ENCODE data around the gene PXDN. TPM values are rescaled to one million over a fixed set of nuclear protein-coding genes. Genes with fewer than 3 reads are reported as not detected.
"Not testable (repeated sequence)": the region's sequence is repeated elsewhere in the genome, so short reads cannot be mapped to it uniquely, and the experiment has no call there.

PXDN gene
- total and polyA plus RNA-seq, 3 experiments from 2014 or later = 0.39 to 3.3 (median 1.00) TPM

GRCh38 chr2:1728821-1729220 lies 15.5 kb downstream of the PXDN start:
- no peaks in the 10 kb centered on the region for H3K36me3 Mint-ChIP-seq
- H3K36me3 ChIP-seq (ENCODE audit: insufficient read depth, low read length) = no peaks in the 10 kb centered on the region
- DNase-seq = no peak
- H3K9me3 ChIP-seq (ENCODE audit: low read length) = no peaks in the 10 kb centered on the region
- no peaks in the 10 kb centered on the region for H3K4me1 ChIP-seq (ENCODE audit: insufficient read depth, low read length)
- no peak overlapping the region for H3K27ac ChIP-seq (ENCODE audit: low read depth, low read length)
- H3K4me3 ChIP-seq (ENCODE audit: low read length) = no peak overlapping the region
- peak overlapping the region in 1 of 7 donors; percentile 6 for H3K4me3 Mint-ChIP-seq
- peaks cover 0 to 5% (median 3%) of the 10 kb centered on the region in 5 donors for H3K9me3 Mint-ChIP-seq
- H3K27me3 Mint-ChIP-seq = no peaks in the 10 kb centered on the region
- CTCF ChIA-PET = no interaction called here
- no peaks in the 10 kb centered on the region for H3K27me3 ChIP-seq (ENCODE audit: insufficient read depth, low read length, poor library complexity, severe bottlenecking)
- H3K4me1 Mint-ChIP-seq = peaks cover 0 to 1% (median 0%) of the 10 kb centered on the region in 3 donors
- POLR2A ChIA-PET = no interaction called here
- H3K27ac Mint-ChIP-seq = no peak overlapping the region

- H3K4me1 ChIP-seq (ENCODE audit: insufficient read depth, low read length) = no peaks in the 10 kb centered on the region
- no peak for DNase-seq
- CTCF ChIA-PET = interaction anchor here (0.8 kb wide), 1 partner anchor 23 kb away, joined by 3 read pairs; no protein-coding TSS in a partner anchor
- no peak overlapping the region for H3K4me3 ChIP-seq (ENCODE audit: low read length)
- no peak overlapping the region for H3K4me3 Mint-ChIP-seq
- H3K27ac ChIP-seq (ENCODE audit: low read depth, low read length) = no peak overlapping the region
- no peaks in the 10 kb centered on the region for H3K36me3 Mint-ChIP-seq
- H3K4me1 Mint-ChIP-seq = peaks cover 0 to 1% (median 0%) of the 10 kb centered on the region in 3 donors
- peaks cover 0 to 5% (median 3%) of the 10 kb centered on the region in 5 donors for H3K9me3 Mint-ChIP-seq
- H3K27me3 Mint-ChIP-seq = no peaks in the 10 kb centered on the region
- POLR2A ChIA-PET = no interaction called here
- no peak overlapping the region for H3K27ac Mint-ChIP-seq
- H3K27me3 ChIP-seq (ENCODE audit: insufficient read depth, low read length, poor library complexity, severe bottlenecking) = no peaks in the 10 kb centered on the region
- H3K9me3 ChIP-seq (ENCODE audit: low read length) = no peaks in the 10 kb centered on the region
- no peaks in the 10 kb centered on the region for H3K36me3 ChIP-seq (ENCODE audit: insufficient read depth, low read length)
These were observed 16.4 kb downstream of the PXDN start for GRCh38 chr2:1727796-1728474.

- H3K36me3 ChIP-seq (ENCODE audit: insufficient read depth, low read length) = no peaks in the 10 kb centered on the region
- Mint-ChIP-seq H3K27me3 (no peaks in the 10 kb centered on the region), H3K4me3 (no peak overlapping the region), H3K27ac (no peak overlapping the region), H3K9me3 (peaks cover 0 to 5% (median 0%) of the 10 kb centered on the region in 5 donors), H3K4me1 (peaks cover 0 to 1% (median 0%) of the 10 kb centered on the region in 3 donors), H3K36me3 (no peaks in the 10 kb centered on the region)
- ChIA-PET POLR2A (no interaction called here), CTCF (no interaction called here)
- no peak overlapping the region for H3K27ac ChIP-seq (ENCODE audit: low read depth, low read length)
- no peaks in the 10 kb centered on the region for H3K27me3 ChIP-seq (ENCODE audit: insufficient read depth, low read length, poor library complexity, severe bottlenecking)
- H3K4me3 ChIP-seq (ENCODE audit: low read length) = no peak overlapping the region
- no peaks in the 10 kb centered on the region for H3K9me3 ChIP-seq (ENCODE audit: low read length)
- no peaks in the 10 kb centered on the region for H3K4me1 ChIP-seq (ENCODE audit: insufficient read depth, low read length)
- DNase-seq = no peak
These were observed 17.1 kb downstream of the PXDN start for GRCh38 chr2:1727101-1727771.

- no peaks in the 10 kb centered on the region for H3K4me1 ChIP-seq (ENCODE audit: insufficient read depth, low read length)
- H3K27me3 Mint-ChIP-seq = no peaks in the 10 kb centered on the region
- POLR2A ChIA-PET = no interaction called here
- H3K27ac ChIP-seq (ENCODE audit: low read depth, low read length) = no peak overlapping the region
- no peaks in the 10 kb centered on the region for H3K27me3 ChIP-seq (ENCODE audit: insufficient read depth, low read length, poor library complexity, severe bottlenecking)
- no peaks in the 10 kb centered on the region for H3K36me3 ChIP-seq (ENCODE audit: insufficient read depth, low read length)
- DNase-seq = no peak
- H3K36me3 Mint-ChIP-seq = no peaks in the 10 kb centered on the region
- no peak overlapping the region for H3K4me3 ChIP-seq (ENCODE audit: low read length)
- peaks cover 0 to 1% (median 0%) of the 10 kb centered on the region in 3 donors for H3K4me1 Mint-ChIP-seq
- H3K9me3 Mint-ChIP-seq = peaks cover 0 to 5% (median 0%) of the 10 kb centered on the region in 5 donors
- no peaks in the 10 kb centered on the region for H3K9me3 ChIP-seq (ENCODE audit: low read length)
- no peak overlapping the region for H3K4me3 Mint-ChIP-seq
- H3K27ac Mint-ChIP-seq = no peak overlapping the region
- CTCF ChIA-PET = no interaction called here
These were observed 17.8 kb downstream of the PXDN start for GRCh38 chr2:1726558-1726957.

GRCh38 chr2:1724351-1724750 lies 20.0 kb downstream of the PXDN start:
- DNase-seq; H3K9me3 ChIP-seq (ENCODE audit: low read length); H3K36me3 Mint-ChIP-seq; H3K4me1 ChIP-seq (ENCODE audit: insufficient read depth, low read length); H3K4me3 Mint-ChIP-seq; H3K4me3 ChIP-seq (ENCODE audit: low read length); POLR2A ChIA-PET; H3K27ac Mint-ChIP-seq; H3K4me1 Mint-ChIP-seq; H3K27me3 ChIP-seq (ENCODE audit: insufficient read depth, low read length, poor library complexity, severe bottlenecking); H3K36me3 ChIP-seq (ENCODE audit: insufficient read depth, low read length); H3K27ac ChIP-seq (ENCODE audit: low read depth, low read length); H3K9me3 Mint-ChIP-seq; H3K27me3 Mint-ChIP-seq; CTCF ChIA-PET: not testable (repeated sequence)

GRCh38 chr2:1723397-1724042 lies 20.8 kb downstream of the PXDN start:
- CTCF ChIA-PET = no interaction called here
- H3K4me1 ChIP-seq (ENCODE audit: insufficient read depth, low read length) = no peaks in the 10 kb centered on the region
- no peaks in the 10 kb centered on the region for H3K36me3 ChIP-seq (ENCODE audit: insufficient read depth, low read length)
- no peak for DNase-seq
- POLR2A ChIA-PET = no interaction called here
- H3K4me3 Mint-ChIP-seq = no peak overlapping the region
- H3K4me3 ChIP-seq (ENCODE audit: low read length) = no peak overlapping the region
- H3K27ac ChIP-seq (ENCODE audit: low read depth, low read length) = no peak overlapping the region
- no peak overlapping the region for H3K27ac Mint-ChIP-seq
- no peaks in the 10 kb centered on the region for H3K36me3 Mint-ChIP-seq
- no peaks in the 10 kb centered on the region for H3K9me3 ChIP-seq (ENCODE audit: low read length)
- peaks cover 0 to 5% (median 0%) of the 10 kb centered on the region in 5 donors for H3K9me3 Mint-ChIP-seq
- no peaks in the 10 kb centered on the region for H3K27me3 ChIP-seq (ENCODE audit: insufficient read depth, low read length, poor library complexity, severe bottlenecking)
- no peaks in the 10 kb centered on the region for H3K27me3 Mint-ChIP-seq
- H3K4me1 Mint-ChIP-seq = no peaks in the 10 kb centered on the region

- POLR2A ChIA-PET = no interaction called here
- no peaks in the 10 kb centered on the region for H3K36me3 Mint-ChIP-seq
- H3K4me1 Mint-ChIP-seq = no peaks in the 10 kb centered on the region
- Histone ChIP-seq H3K4me3 (ENCODE audit: low read length) (no peak overlapping the region), H3K36me3 (ENCODE audit: insufficient read depth, low read length) (no peaks in the 10 kb centered on the region), H3K27me3 (ENCODE audit: insufficient read depth, low read length, poor library complexity, severe bottlenecking) (no peaks in the 10 kb centered on the region), H3K27ac (ENCODE audit: low read depth, low read length) (no peak overlapping the region), H3K4me1 (ENCODE audit: insufficient read depth, low read length) (no peaks in the 10 kb centered on the region), H3K9me3 (ENCODE audit: low read length) (no peaks in the 10 kb centered on the region)
- CTCF ChIA-PET = no interaction called here
- H3K9me3 Mint-ChIP-seq = peaks cover 0 to 7% (median 0%) of the 10 kb centered on the region in 5 donors
- no peak for DNase-seq
- H3K27me3 Mint-ChIP-seq = no peaks in the 10 kb centered on the region
- H3K4me3 Mint-ChIP-seq = no peak overlapping the region
- no peak overlapping the region for H3K27ac Mint-ChIP-seq
These were observed 21.6 kb downstream of the PXDN start for GRCh38 chr2:1722692-1723091.

All from CD8-positive, alpha-beta memory T cell (primary cell).